Neural progenitor cell (in vitro differentiated cells): ENCODE results near the gene TMPRSS9. TPM values are rescaled to one million over a fixed set of nuclear protein-coding genes. Genes with fewer than 3 reads are reported as not detected.

ENCODE experiments used
- DNase-seq: peaks from one replicate; pipeline ENCODE4 v3.0.0-alpha.2; 2016; ENCODE audit warnings: low spot score
- H2AFZ ChIP-seq: fragments of 200-600 bp; sonication (generic); replicated peaks from 2 replicates; pipeline ENCODE4 v1.6.1; 2016; ENCODE audit warnings: antibody characterized with exemption
- H3F3A ChIP-seq: fragments of 200-600 bp; sonication (generic); 2 replicates; pipeline ENCODE4 v1.6.1; 2016; ENCODE audit warnings: antibody characterized with exemption, low read depth
- H3K27ac ChIP-seq: fragments of 200-600 bp; sonication (generic); 2 replicates; pipeline ENCODE4 v1.5.1; 2016; ENCODE audit warnings: mild to moderate bottlenecking
- H3K27me3 ChIP-seq: fragments of 200-600 bp; sonication (generic); 2 replicates; pipeline ENCODE4 v1.6.1; 2016; ENCODE audit warnings: mild to moderate bottlenecking, moderate library complexity
- H3K36me3 ChIP-seq: fragments of 200-600 bp; sonication (generic); 2 replicates; pipeline ENCODE4 v1.5.1; 2016
- H3K4me1 ChIP-seq: fragments of 200-600 bp; sonication (generic); 2 replicates; pipeline ENCODE4 v1.6.1; 2016; ENCODE audit warnings: mixed run types
- H3K4me2 ChIP-seq: fragments of 200-600 bp; sonication (generic); 2 replicates; pipeline ENCODE4 v1.6.1; 2016
- H3K4me3 ChIP-seq: fragments of 200-600 bp; sonication (generic); 2 replicates; pipeline ENCODE4 v1.5.1; 2016
- H3K79me2 ChIP-seq: fragments of 200-600 bp; sonication (generic); 2 replicates; pipeline ENCODE4 v1.6.1; 2016; ENCODE audit warnings: low read depth
- H3K9ac ChIP-seq: fragments of 200-600 bp; sonication (generic); 2 replicates; pipeline ENCODE4 v1.6.1; 2016
- H3K9me3 ChIP-seq: fragments of 200-600 bp; sonication (generic); 2 replicates; pipeline ENCODE4 v1.5.1; 2016; ENCODE audit warnings: low read depth
- H4K20me1 ChIP-seq: fragments of 200-600 bp; sonication (generic); 2 replicates; pipeline ENCODE4 v1.6.1; 2016; ENCODE audit warnings: low read depth
- H3K27ac Mint-ChIP-seq: 3 replicates; pipeline ENCODE4 v1.8.0; 2021; ENCODE audit warnings: mixed read lengths
- H3K27me3 Mint-ChIP-seq: 2 replicates; pipeline ENCODE4 v1.8.0; 2022; ENCODE audit warnings: low read depth, mild to moderate bottlenecking, inconsistent platforms, moderate library complexity, mixed read lengths; ENCODE audit not compliant: insufficient read depth
- H3K36me3 Mint-ChIP-seq: 3 replicates; pipeline ENCODE4 v1.8.0; 2021; ENCODE audit warnings: mixed read lengths
- H3K4me1 Mint-ChIP-seq: 3 replicates; pipeline ENCODE4 v1.8.0; 2021; ENCODE audit warnings: mixed read lengths
- H3K4me3 Mint-ChIP-seq: 3 replicates; pipeline ENCODE4 v1.8.0; 2021; ENCODE audit warnings: mild to moderate bottlenecking, moderate library complexity, mixed read lengths
- H3K9me3 Mint-ChIP-seq: 3 replicates; pipeline ENCODE4 v1.8.0; 2020; ENCODE audit warnings: mixed read lengths
- CTCF ChIP-seq: fragments of 200-600 bp; sonication (generic); IDR thresholded peaks from 2 replicates; pipeline ENCODE4 v1.5.1; 2017; ENCODE audit warnings: antibody characterized with exemption, mild to moderate bottlenecking
- EZH2 ChIP-seq: fragments of 200-600 bp; sonication (generic); IDR thresholded peaks from 2 replicates; pipeline ENCODE4 v1.6.1; 2017; ENCODE audit warnings: antibody characterized with exemption, mild to moderate bottlenecking, moderate library complexity
- EZH2phosphoT487 ChIP-seq: fragments of 200-600 bp; sonication (generic); IDR thresholded peaks from 2 replicates; pipeline ENCODE4 v1.6.1; 2017; ENCODE audit warnings: antibody characterized with exemption
- total RNA-seq: library from RNA; depleted of rRNA; stranded (reverse); fragments of >200 nt; gene quantifications from 2 replicates; pipeline ENCODE4 v1.2.3, GENCODE V29; 2015; ENCODE audit warnings: low replicate concordance

Gene TMPRSS9
- total RNA-seq, 1 donor from 2014 or later: not detected

- H3K4me1 Mint-ChIP-seq: peaks cover 15% of the 10 kb centered on the region
- Histone ChIP-seq H3F3A (peaks cover 12% of the 10 kb centered on the region), H3K79me2 (peaks cover 16% of the 10 kb centered on the region), H3K27ac (no peak overlapping the region), H3K9ac (no peak overlapping the region), H4K20me1 (peaks cover 23% of the 10 kb centered on the region), H3K27me3 (no peaks in the 10 kb centered on the region), H3K36me3 (no peaks in the 10 kb centered on the region), H3K4me1 (peaks cover 3% of the 10 kb centered on the region), H2AFZ (no peak overlapping the region), H3K4me3 (no peak overlapping the region), H3K4me2 (no peak overlapping the region), H3K9me3 (no peaks in the 10 kb centered on the region)
- peaks cover 3% of the 10 kb centered on the region for H3K27me3 Mint-ChIP-seq
- H3K4me3 Mint-ChIP-seq: no peak overlapping the region
- TF ChIP-seq CTCF (no peak), EZH2 (no peak), EZH2phosphoT487 (no peak)
- DNase-seq: no peak
- no peaks in the 10 kb centered on the region for H3K9me3 Mint-ChIP-seq
- H3K27ac Mint-ChIP-seq: no peak overlapping the region
- peaks cover 5% of the 10 kb centered on the region for H3K36me3 Mint-ChIP-seq
Observed at GRCh38 chr19:2341244-2341751, 18.8 kb upstream of the TMPRSS9 start.

- Histone ChIP-seq H2AFZ (no peak overlapping the region), H3K9me3 (no peaks in the 10 kb centered on the region), H3K27ac (no peak overlapping the region), H3K4me3 (no peak overlapping the region), H3K4me1 (peaks cover 3% of the 10 kb centered on the region), H4K20me1 (peaks cover 21% of the 10 kb centered on the region), H3K9ac (no peak overlapping the region), H3K27me3 (no peaks in the 10 kb centered on the region), H3K79me2 (peaks cover 13% of the 10 kb centered on the region), H3F3A (peaks cover 5% of the 10 kb centered on the region), H3K36me3 (no peaks in the 10 kb centered on the region), H3K4me2 (no peak overlapping the region)
- DNase-seq: no peak
- peaks cover 3% of the 10 kb centered on the region for H3K27me3 Mint-ChIP-seq
- no peak overlapping the region for H3K4me3 Mint-ChIP-seq
- no peak overlapping the region for H3K27ac Mint-ChIP-seq
- peaks cover 4% of the 10 kb centered on the region for H3K36me3 Mint-ChIP-seq
- TF ChIP-seq EZH2phosphoT487: no peak
- TF ChIP-seq CTCF: no peak
- no peak for TF ChIP-seq EZH2
- peaks cover 8% of the 10 kb centered on the region for H3K4me1 Mint-ChIP-seq
- no peaks in the 10 kb centered on the region for H3K9me3 Mint-ChIP-seq
Observed at GRCh38 chr19:2341982-2342381, 18.1 kb upstream of the TMPRSS9 start.

- Histone ChIP-seq H4K20me1 (peaks cover 13% of the 10 kb centered on the region), H3K9me3 (no peaks in the 10 kb centered on the region), H3K79me2 (peaks cover 9% of the 10 kb centered on the region), H3K36me3 (no peaks in the 10 kb centered on the region), H3F3A (no peaks in the 10 kb centered on the region), H3K4me3 (no peak overlapping the region), H3K9ac (no peak overlapping the region), H3K27me3 (no peaks in the 10 kb centered on the region), H3K27ac (no peak overlapping the region), H3K4me1 (no peaks in the 10 kb centered on the region), H2AFZ (no peak overlapping the region), H3K4me2 (no peak overlapping the region)
- H3K9me3 Mint-ChIP-seq: no peaks in the 10 kb centered on the region
- peaks cover under 1% of the 10 kb centered on the region for H3K4me1 Mint-ChIP-seq
- no peak overlapping the region for H3K4me3 Mint-ChIP-seq
- H3K36me3 Mint-ChIP-seq: peaks cover 4% of the 10 kb centered on the region
- DNase-seq: no peak
- TF ChIP-seq EZH2phosphoT487: no peak
- TF ChIP-seq CTCF: no peak
- no peak for TF ChIP-seq EZH2
- H3K27me3 Mint-ChIP-seq: peaks cover 3% of the 10 kb centered on the region
- H3K27ac Mint-ChIP-seq: no peak overlapping the region
Observed at GRCh38 chr19:2342656-2343288, 17.3 kb upstream of the TMPRSS9 start.
